Thyroid gland (tissue), 4 donors: Measurements from ENCODE around the gene PLET1. TPM values are rescaled to one million over a fixed set of nuclear protein-coding genes. Genes with fewer than 3 reads are reported as not detected.
"Not testable (repeated sequence)": the region's sequence is repeated elsewhere in the genome, so short reads cannot be mapped to it uniquely, and the experiment has no call there.

Experiments
- DNase-seq, 2 donors: peaks; one replicate each; pipeline ENCODE4 v3.0.0-alpha.2; 2019
- H3K27ac ChIP-seq, 3 donors: fragments of 200-600 bp; sonication (generic); 1 replicate in 2 of 3; 2 replicates in 1 of 3; pipeline ENCODE4 v1.5.1; 2016 to 2019; ENCODE audit warnings: mild to moderate bottlenecking in 1 of 3, moderate library complexity in 1 of 3
- H3K27me3 ChIP-seq: fragments of 200-600 bp; sonication (generic); one replicate; pipeline ENCODE4 v1.5.1; 2019
- H3K36me3 ChIP-seq, 2 donors: fragments of 200-600 bp; sonication (generic); one replicate each; pipeline ENCODE4 v1.5.1; 2016 to 2019
- H3K4me1 ChIP-seq, 2 donors: fragments of 200-600 bp; sonication (generic); one replicate each; pipeline ENCODE4 v1.5.1; 2017 to 2019
- H3K4me3 ChIP-seq, 3 donors: fragments of 200-600 bp; sonication (generic); replicated peaks in 1 of 3; 1 replicate in 2 of 3; 2 replicates in 1 of 3; pipeline ENCODE4 v1.5.1; 2016; ENCODE audit warnings: mild to moderate bottlenecking in 1 of 3
- H3K9me3 ChIP-seq: fragments of 200-600 bp; sonication (generic); one replicate; pipeline ENCODE4 v1.5.1; 2017
- POLR2A ChIP-seq, 2 donors: fragments of 450-650 bp; IDR thresholded peaks; one replicate each; pipeline ENCODE4 v1.6.1; 2017; ENCODE audit warnings: antibody characterized with exemption in 2 of 2, mild to moderate bottlenecking in 2 of 2, moderate library complexity in 1 of 2
- WGBS, 2 donors: methylation state at CpG; one replicate each; pipeline ENCODE4 v1.1.5; 2017; 5-methylcytosine and 5-hydroxymethylcytosine counted together
- intact Hi-C: fragments of 100-400 bp; cut with DNase I; formaldehyde crosslinking; loops from one replicate; pipeline ENCODE4 v1.15.1; 2023
- total RNA-seq, 4 donors: library from RNA; depleted of rRNA; stranded (reverse); fragments of >200 nt; gene quantifications; one replicate each; pipeline ENCODE4 v1.2.3, GENCODE V29; 2016
- TF ChIP-seq, protein P1 (sequence below), 6 experiments: fragments of 200-600 bp in 3 of 6; fragments of 450-650 bp in 3 of 6; sonication (generic) in 3 of 6; IDR thresholded peaks; one replicate each; pipeline ENCODE4 v1.5.1; 2016 to 2019; ENCODE audit warnings: antibody characterized with exemption in 6 of 6, mild to moderate bottlenecking in 2 of 6, inconsistent platforms in 1 of 6, moderate library complexity in 1 of 6

Gene PLET1
- total RNA-seq, 4 donors from 2014 or later = not detected

- DNase-seq = no peak
- Histone ChIP-seq H3K4me3 (no peak overlapping the region), H3K9me3 (no peaks in the 10 kb centered on the region), H3K36me3 (no peaks in the 10 kb centered on the region), H3K27me3 (no peaks in the 10 kb centered on the region), H3K27ac (no peak overlapping the region), H3K4me1 (no peaks in the 10 kb centered on the region)
- TF ChIP-seq POLR2A (IDR thresholded peaks at IDR 0.05) = no peak
- TF ChIP-seq, protein P1, sequence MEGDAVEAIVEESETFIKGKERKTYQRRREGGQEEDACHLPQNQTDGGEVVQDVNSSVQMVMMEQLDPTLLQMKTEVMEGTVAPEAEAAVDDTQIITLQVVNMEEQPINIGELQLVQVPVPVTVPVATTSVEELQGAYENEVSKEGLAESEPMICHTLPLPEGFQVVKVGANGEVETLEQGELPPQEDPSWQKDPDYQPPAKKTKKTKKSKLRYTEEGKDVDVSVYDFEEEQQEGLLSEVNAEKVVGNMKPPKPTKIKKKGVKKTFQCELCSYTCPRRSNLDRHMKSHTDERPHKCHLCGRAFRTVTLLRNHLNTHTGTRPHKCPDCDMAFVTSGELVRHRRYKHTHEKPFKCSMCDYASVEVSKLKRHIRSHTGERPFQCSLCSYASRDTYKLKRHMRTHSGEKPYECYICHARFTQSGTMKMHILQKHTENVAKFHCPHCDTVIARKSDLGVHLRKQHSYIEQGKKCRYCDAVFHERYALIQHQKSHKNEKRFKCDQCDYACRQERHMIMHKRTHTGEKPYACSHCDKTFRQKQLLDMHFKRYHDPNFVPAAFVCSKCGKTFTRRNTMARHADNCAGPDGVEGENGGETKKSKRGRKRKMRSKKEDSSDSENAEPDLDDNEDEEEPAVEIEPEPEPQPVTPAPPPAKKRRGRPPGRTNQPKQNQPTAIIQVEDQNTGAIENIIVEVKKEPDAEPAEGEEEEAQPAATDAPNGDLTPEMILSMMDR (IDR thresholded peaks at IDR 0.05) = no peak
- intact Hi-C loops = no loop called here
- WGBS, 2 donors = 81 to 97% methylated on average over 3 of the region's 3 CpGs
These were observed 48.4 kb downstream of the PLET1 start for GRCh38 chr11:112212290-112212689.

DNA sequence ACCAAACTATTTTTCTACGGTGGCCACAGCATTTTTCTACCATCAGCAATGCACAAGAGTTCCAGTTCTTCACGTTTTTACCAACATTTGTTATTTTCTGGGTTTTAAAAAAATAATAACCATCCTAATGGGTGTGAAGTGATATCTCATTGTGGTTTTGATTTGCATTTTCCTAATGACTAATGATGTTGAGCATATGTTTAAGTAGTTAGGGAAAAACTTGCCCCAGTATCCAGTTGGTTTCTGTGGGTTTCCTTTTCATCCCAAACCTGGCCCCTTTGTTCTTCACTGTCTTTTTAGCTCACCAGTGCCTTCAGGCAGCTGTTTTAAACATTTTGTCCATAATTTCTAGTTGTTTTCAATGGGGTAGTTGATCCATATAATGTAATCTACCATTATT is 49.1 kb downstream of the PLET1 start:
- H3K4me3 ChIP-seq = no peak overlapping the region
- no peaks in the 10 kb centered on the region for H3K27me3 ChIP-seq
- WGBS, 2 donors = 60 to 63% methylated on average over 2 of the region's 2 CpGs
- TF ChIP-seq, protein P1 (IDR thresholded peaks at IDR 0.05) = no peak
- no peak for TF ChIP-seq POLR2A (IDR thresholded peaks at IDR 0.05)
- H3K36me3 ChIP-seq = no peaks in the 10 kb centered on the region
- intact Hi-C loops = no loop called here
- no peak for DNase-seq
- no peaks in the 10 kb centered on the region for H3K4me1 ChIP-seq
- H3K27ac ChIP-seq = no peak overlapping the region
- no peaks in the 10 kb centered on the region for H3K9me3 ChIP-seq

GRCh38 chr11:112210890-112211289 is 49.8 kb downstream of the PLET1 start:
- TF ChIP-seq, protein P1 (IDR thresholded peaks at IDR 0.05) = no peak
- no peak for TF ChIP-seq POLR2A (IDR thresholded peaks at IDR 0.05)
- Histone ChIP-seq H3K9me3 (no peaks in the 10 kb centered on the region), H3K4me3 (no peak overlapping the region), H3K36me3 (no peaks in the 10 kb centered on the region), H3K27me3 (no peaks in the 10 kb centered on the region), H3K4me1 (no peaks in the 10 kb centered on the region), H3K27ac (no peak overlapping the region)
- 76 to 87% methylated on average over 1 of the region's 1 CpG for WGBS, 2 donors
- no peak for DNase-seq
- intact Hi-C loops = no loop called here

DNA sequence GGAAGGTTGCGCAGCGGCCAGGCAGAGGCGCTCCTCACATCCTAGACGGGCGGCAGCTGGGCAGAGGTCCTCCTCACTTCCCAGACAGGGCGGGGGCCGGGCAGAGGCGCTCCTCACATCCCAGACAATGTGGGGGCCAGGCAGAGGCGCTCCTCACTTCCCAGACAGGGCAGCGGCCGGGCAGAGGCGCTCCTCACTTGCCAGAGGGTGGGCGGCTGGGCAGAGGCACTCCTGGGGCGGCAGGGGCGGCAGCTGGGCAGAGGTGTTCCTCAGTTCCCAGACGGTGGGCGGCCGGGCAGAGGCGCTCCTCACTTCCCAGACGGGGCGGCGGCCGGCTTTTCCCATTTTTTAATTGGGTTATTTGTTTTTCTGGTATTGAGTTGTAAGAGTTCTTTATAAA is 54.6 kb downstream of the PLET1 start:
- H3K9me3 ChIP-seq = no peaks in the 10 kb centered on the region
- no peak for TF ChIP-seq POLR2A (IDR thresholded peaks at IDR 0.05)
- TF ChIP-seq, protein P1 (IDR thresholded peaks at IDR 0.05) = no peak
- no peak for DNase-seq

GRCh38 chr11:112200252-112200651 is 60.4 kb downstream of the PLET1 start:
- H3K27ac ChIP-seq = no peak overlapping the region
- H3K27me3 ChIP-seq = no peaks in the 10 kb centered on the region
- TF ChIP-seq, protein P1 (IDR thresholded peaks at IDR 0.05) = no peak
- no peak for TF ChIP-seq POLR2A (IDR thresholded peaks at IDR 0.05)
- whole genome bisulfite sequencing, 2 donors = 39 to 40% methylated on average over 2 of the region's 2 CpGs
- H3K36me3 ChIP-seq = no peaks in the 10 kb centered on the region
- H3K4me3 ChIP-seq = no peak overlapping the region
- intact Hi-C loops = no loop called here
- no peak for DNase-seq
- H3K4me1 ChIP-seq = peaks cover 0 to 8% of the 10 kb centered on the region in 2 donors
- no peaks in the 10 kb centered on the region for H3K9me3 ChIP-seq

More for the DNA sequence above, 54.6 kb downstream of the PLET1 start:
- no peaks in the 10 kb centered on the region for H3K27me3 ChIP-seq
- H3K27ac ChIP-seq = no peak overlapping the region
- intact Hi-C loops = no loop called here
- WGBS, 2 donors = 97 to 98% methylated on average over 22 to 23 of the region's 23 CpGs
- H3K4me3 ChIP-seq = no peak overlapping the region
- no peaks in the 10 kb centered on the region for H3K36me3 ChIP-seq
- H3K4me1 ChIP-seq = no peaks in the 10 kb centered on the region

- H3K9me3 ChIP-seq, H3K27ac ChIP-seq, H3K27me3 ChIP-seq, DNase-seq, intact Hi-C loops, H3K36me3 ChIP-seq, H3K4me3 ChIP-seq: not testable (repeated sequence)
- 90 to 92% methylated on average over 4 of the region's 4 CpGs for WGBS, 2 donors
- H3K4me1 ChIP-seq = peaks cover 0 to 11% of the 10 kb centered on the region in 2 donors
These were observed 61.6 kb downstream of the PLET1 start for GRCh38 chr11:112199101-112199500.
